Activated gamma-delta T cell treated with anti-CD3 and anti-CD28 coated beads, Interleukin-2, amount 50 U/mL, for 16 hours (primary cell): ENCODE results near the gene ARID5B.

Experiments
- DNase-seq: peaks from one replicate; pipeline ENCODE4 v3.0.0-alpha.2; 2020; ENCODE audit warnings: low read depth

Gene ARID5B

DNA sequence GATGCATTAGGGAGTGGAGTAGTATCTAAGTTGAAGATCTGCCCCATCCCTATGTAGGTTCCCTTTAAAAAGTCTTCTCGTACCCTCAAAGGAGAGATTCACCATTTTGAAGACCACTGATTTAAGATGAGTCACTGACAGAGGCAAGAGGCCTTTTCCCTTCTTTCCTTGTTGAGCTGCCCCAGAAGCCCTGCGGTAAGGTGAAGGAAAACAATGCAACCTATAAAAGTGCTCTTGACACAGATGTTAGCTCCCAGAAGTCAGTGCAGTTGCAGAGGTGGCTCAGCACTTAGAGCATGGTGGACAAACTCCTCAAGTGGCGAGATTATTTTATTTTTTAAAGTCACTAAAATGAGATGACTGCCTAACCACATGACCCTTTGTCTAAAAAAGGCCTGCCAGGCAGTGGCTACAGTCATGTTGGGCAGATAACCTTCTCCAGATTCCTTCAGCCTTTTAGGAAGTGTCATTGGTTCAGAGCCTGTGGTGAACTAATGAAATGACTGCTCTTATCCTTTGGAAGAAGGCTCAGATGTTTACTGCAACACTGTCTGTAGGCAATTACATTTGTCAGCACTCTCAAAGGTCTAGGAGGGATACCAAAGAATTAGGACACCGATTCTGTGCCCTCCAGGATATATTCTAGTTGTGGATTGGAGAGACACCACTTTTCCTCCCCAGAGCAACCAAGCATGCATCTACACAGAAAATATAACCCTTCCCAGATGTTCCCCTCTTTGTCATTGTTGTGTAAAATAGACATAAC lies 88.7 kb downstream of the ARID5B start:
- DNase-seq = no peak

GRCh38 chr10:61990761-61991135 lies 89.2 kb downstream of the ARID5B start:
- no peak for DNase-seq

DNA sequence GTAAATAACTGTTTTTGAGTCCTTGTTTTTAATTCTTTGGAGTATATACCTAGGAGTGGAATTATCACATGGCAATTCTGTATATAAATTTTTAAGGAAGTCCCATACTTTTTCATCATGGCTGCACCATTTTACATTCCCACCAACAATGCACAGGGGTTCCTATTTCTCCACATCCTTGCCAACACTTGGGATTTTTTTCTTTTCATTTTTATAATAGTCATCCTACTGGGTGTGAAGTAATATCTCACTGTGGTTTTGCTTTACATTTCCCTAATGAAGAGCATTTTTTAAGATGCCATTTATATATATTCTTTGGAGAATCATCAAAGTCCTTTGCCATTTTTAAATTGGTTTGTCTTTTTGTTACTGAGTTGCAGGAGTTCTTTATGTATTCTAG lies 89.7 kb downstream of the ARID5B start:
- no peak for DNase-seq

- no peak for DNase-seq
Observed at GRCh38 chr10:61992059-61992460, 90.6 kb downstream of the ARID5B start.

GRCh38 chr10:61992671-61993668 lies 91.5 kb downstream of the ARID5B start:
- DNase-seq = peak; percentile 29

DNA sequence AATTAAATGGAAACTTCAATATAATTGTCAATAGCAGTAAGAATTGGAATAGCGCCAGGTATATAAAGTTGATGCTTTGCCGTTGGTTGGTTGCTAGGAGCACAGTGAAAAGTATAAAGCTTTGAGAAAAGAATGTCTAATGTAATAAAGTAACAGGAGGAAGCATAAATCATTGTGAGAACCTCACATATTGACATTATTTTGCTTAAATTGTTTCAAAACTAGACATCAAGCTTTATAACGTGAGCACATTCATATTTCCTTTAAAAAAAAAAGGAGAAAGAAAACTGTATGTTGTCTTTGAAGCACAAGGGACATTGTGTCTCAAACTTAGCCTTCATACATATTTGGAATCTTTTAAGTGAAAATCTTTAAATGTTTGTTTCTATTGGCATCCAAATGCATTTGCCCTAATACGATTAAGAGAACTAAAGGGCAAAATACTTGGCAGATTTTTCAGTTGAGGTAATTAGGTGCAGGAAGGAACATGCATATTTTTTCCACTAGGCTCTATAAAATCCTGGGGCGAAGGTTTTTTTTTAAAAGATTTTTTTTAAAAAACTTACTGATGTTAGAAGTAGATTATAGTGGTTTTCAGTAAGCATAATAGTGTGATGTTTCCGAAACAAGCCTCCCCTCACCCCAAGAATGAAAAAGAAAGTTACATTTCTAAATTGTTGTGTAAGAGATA lies 92.4 kb downstream of the ARID5B start:
- DNase-seq = no peak

DNA sequence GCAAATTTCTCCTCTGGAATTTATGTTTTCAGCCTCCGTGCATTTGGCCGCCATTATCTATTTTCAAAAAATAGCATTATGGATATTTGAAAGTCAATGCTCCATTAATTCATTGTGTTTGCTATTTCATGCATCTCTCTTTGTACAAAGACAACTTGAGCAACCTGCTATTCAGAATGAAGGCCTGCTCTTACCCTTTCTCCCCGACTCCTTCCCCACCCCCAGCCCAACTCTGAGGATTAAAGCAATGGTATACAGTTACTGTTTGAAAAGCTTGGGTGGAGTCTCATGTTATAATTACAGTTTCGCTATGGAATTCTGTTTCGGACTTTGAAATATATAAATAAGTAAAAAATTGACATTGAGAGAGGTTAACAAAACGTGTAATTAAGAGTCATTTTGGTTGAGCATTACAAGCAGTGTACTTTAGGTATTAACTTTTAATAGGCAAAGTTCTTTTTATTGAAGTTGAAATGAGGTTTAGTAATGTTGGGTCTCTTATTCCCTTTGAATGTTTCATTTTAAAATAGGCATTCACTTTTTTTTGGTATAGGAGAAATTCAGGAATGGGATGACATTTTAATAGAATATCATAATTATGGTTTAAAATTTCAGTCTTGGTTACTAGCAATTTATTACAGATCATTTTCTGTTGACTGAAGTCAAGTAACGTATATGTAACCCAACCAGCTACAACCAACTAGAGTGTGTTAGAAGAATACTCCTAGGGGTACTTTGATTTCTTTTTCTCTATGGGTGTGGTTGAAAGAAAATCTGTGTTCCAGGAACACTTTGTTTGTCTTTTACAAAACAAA lies 93.1 kb downstream of the ARID5B start:
- DNase-seq = no peak

- no peak for DNase-seq
Observed at GRCh38 chr10:61995220-61995503, 93.7 kb downstream of the ARID5B start.

- no peak for DNase-seq
Observed at GRCh38 chr10:61998937-61999336, 97.4 kb downstream of the ARID5B start.

DNA sequence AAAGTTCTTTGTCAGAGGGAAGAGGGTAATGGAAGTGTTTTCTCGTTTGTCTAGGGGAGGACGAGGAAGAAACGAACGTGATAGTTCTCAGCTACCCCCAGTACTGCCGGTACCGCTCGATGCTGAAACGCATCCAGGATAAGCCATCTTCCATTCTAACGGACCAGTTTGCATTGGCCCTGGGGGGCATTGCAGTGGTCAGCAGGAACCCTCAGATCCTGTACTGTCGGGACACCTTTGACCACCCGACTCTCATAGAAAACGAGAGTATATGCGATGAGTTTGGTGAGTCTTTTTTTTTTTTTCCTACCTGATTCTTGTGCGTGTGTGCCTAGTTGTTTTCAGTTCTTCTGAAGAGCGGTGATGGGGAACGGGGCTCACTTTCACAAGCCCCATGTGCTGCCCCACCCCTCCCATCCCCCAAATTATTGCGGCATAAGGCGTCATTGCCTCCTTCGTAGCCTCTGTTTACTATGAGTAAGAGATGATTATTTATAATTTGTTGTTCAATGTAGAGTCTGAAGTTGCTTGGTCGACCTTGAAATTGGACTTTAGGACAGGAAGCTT lies 98.6 kb downstream of the ARID5B start:
- no peak for DNase-seq

GRCh38 chr10:62000726-62001125 lies 99.2 kb downstream of the ARID5B start:
- DNase-seq = no peak

DNA sequence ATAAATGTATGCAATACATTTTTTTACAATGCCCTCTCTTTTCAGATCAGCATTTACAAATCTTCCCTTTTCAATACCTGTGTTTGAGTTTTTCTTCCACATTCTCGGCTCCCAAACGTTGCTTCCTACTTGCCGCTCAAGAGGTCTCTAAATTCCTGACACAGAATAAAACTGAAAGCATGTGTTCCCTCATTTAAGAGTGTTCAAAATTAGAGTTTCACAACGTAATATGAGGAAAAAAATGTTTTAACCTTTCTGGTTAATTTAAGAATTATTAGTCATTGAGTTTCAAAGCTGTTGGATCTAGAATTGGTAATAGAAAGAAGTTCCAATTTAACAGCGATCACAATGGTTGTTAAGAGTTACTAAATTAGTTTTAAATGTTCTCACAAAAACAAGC lies 100.4 kb downstream of the ARID5B start:
- DNase-seq = no peak

DNA sequence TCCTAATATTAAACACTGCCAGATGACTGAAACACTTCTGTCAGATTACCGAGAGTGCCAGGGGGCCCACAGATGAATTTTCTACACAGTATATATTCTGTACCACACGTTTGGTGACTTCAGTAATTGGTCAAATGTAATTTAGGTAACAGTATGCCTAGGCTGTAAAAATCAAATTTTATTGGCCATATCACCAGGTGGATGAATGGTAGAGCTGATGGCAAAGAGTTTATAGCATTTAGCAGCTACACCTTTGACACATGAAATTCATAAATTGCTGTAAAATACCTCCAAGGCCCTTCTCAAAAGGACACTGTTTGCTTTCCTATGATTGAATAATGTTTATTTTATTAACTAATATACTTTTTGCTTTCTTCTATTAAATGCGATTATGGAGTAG lies 101.3 kb downstream of the ARID5B start:
- DNase-seq = no peak

- no peak for DNase-seq
Observed at GRCh38 chr10:62004042-62004441, 102.5 kb downstream of the ARID5B start.

GRCh38 chr10:62005281-62005680 lies 103.8 kb downstream of the ARID5B start:
- no peak for DNase-seq

GRCh38 chr10:62005687-62006086 lies 104.2 kb downstream of the ARID5B start:
- DNase-seq = no peak

GRCh38 chr10:62007145-62007544 lies 105.6 kb downstream of the ARID5B start:
- DNase-seq = no peak

DNA sequence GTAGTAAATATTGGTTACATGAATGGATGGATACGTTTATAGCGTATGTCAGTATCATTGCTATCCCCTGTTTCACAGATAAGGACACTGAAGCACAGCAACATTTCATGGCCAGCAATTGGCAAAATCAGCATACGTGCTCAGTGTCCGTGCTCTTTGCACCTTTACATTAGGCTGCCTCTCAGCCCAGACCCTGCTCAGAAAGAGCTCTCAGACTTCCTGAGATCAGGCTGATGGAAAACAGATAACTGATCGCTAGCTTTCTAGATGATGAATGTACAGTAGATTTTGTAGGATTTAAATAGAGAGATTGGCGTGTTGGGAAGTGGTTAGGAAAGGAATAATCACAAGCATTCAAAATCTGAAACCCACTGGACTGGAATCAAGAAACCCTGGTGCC lies 106.7 kb downstream of the ARID5B start:
- no peak for DNase-seq

GRCh38 chr10:62008946-62009345 lies 107.4 kb downstream of the ARID5B start:
- DNase-seq = no peak

DNA sequence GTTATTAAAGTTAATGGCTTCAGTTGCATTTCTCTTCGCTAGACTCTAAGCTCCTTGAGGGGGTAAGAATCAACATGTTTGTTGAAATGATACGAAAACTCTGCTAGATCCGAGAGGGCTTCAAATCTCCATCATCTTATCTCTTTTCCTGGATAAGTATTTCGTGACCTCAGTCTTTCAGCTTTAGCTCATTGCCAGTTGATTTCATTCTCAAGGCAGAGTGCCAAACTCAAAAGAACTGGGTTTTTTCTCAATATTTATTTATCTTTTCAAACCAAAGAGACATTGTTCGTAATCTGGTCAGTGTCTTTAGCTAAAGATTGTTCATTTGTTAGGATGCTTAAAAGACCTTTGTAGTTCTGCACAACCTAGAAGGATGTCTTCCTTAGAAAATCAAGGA lies 108.9 kb downstream of the ARID5B start:
- no peak for DNase-seq

DNA sequence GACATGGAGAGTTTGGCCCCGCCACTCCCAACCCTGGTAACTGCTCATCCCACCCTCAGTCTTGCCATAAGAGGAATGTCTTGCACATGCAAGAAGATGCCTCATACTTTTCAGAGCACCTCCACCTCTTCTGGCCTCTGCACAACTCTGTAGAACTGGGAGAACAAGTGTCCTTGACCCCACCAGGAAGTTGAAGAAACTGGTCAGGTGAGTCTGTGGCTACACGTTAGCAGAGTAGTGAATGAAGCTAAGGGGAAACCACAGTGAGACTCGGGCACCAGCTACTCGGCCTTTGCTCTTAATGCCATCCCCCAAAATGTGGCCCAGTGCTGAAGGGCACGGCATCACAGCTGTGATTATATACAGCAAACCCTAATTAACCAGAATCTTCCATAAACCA lies 110.1 kb downstream of the ARID5B start:
- no peak for DNase-seq

GRCh38 chr10:62012318-62012717 lies 110.8 kb downstream of the ARID5B start:
- DNase-seq = no peak
